ENCODE measurements around the gene CAMK2A. TPM values are rescaled to one million over a fixed set of nuclear protein-coding genes. Genes with fewer than 3 reads are reported as not detected.

CAMK2A gene
- polyA plus RNA-seq, 1 experiment, result 0.37 TPM

- TF ChIP-seq, protein P1, sequence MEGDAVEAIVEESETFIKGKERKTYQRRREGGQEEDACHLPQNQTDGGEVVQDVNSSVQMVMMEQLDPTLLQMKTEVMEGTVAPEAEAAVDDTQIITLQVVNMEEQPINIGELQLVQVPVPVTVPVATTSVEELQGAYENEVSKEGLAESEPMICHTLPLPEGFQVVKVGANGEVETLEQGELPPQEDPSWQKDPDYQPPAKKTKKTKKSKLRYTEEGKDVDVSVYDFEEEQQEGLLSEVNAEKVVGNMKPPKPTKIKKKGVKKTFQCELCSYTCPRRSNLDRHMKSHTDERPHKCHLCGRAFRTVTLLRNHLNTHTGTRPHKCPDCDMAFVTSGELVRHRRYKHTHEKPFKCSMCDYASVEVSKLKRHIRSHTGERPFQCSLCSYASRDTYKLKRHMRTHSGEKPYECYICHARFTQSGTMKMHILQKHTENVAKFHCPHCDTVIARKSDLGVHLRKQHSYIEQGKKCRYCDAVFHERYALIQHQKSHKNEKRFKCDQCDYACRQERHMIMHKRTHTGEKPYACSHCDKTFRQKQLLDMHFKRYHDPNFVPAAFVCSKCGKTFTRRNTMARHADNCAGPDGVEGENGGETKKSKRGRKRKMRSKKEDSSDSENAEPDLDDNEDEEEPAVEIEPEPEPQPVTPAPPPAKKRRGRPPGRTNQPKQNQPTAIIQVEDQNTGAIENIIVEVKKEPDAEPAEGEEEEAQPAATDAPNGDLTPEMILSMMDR (IDR thresholded peaks at IDR 0.05; ENCODE audit: low read depth, low read length), result no peak
- Histone ChIP-seq H3K27me3 (ENCODE audit: control insufficient read depth, insufficient read depth, low read length) (no peaks in the 10 kb centered on the region), H3K4me3 (ENCODE audit: low read depth, low read length) (no peak overlapping the region), H3K9me3 (ENCODE audit: control insufficient read depth, insufficient read depth, low read length) (no peaks in the 10 kb centered on the region; the same call in 1 of the 2 replicates), H3K27ac (ENCODE audit: low read depth, low read length) (no peak overlapping the region)
- ChIA-PET CTCF (interaction anchor here (1.3 kb wide), 1 partner anchor 11 kb away, joined by 4 read pairs; the partner anchor contains the start of gene ARSI), POLR2A (interaction anchor here (0.6 kb wide), 1 partner anchor 94 kb away, joined by 3 read pairs; no protein-coding TSS in a partner anchor)
- no peak for DNase-seq (ENCODE audit: low read depth, low spot score)
These were observed 2.1 kb upstream of the CAMK2A start for GRCh38 chr5:150291388-150292385.

DNA sequence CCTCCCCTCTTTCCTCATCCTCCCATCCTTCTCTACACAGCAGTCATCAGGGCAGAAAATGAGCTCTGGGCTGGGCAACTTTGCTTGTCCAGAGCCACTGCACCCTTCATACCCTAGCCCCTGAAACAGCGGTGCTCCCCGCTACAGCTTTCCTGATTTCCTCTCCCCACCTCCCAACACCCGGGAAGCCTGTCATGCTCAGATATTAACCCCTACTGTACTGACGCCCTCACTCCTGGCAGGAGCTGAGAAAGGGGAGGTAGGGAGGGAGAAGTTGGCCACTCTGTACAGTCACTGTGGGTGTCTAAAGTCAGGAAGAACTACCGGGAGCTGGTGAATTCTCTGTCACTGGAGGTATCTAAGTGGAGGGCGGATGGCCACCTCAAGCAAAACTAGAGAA lies 782 bp downstream of the CAMK2A start:
- Histone ChIP-seq H3K27me3 (ENCODE audit: control insufficient read depth, insufficient read depth, low read length) (no peaks in the 10 kb centered on the region), H3K27ac (ENCODE audit: low read depth, low read length) (no peak overlapping the region), H3K4me3 (ENCODE audit: low read depth, low read length) (no peak overlapping the region), H3K9me3 (ENCODE audit: control insufficient read depth, insufficient read depth, low read length) (no peaks in the 10 kb centered on the region)
- CTCF ChIA-PET, result no interaction called here
- POLR2A ChIA-PET, result no interaction called here
- DNase-seq (ENCODE audit: low read depth, low spot score), result no peak
- TF ChIP-seq, protein P1 (IDR thresholded peaks at IDR 0.05; ENCODE audit: low read depth, low read length), result no peak

- ChIA-PET POLR2A (no interaction called here), CTCF (no interaction called here)
These were observed 1.2 kb downstream of the CAMK2A start for GRCh38 chr5:150288361-150288760.

DNA sequence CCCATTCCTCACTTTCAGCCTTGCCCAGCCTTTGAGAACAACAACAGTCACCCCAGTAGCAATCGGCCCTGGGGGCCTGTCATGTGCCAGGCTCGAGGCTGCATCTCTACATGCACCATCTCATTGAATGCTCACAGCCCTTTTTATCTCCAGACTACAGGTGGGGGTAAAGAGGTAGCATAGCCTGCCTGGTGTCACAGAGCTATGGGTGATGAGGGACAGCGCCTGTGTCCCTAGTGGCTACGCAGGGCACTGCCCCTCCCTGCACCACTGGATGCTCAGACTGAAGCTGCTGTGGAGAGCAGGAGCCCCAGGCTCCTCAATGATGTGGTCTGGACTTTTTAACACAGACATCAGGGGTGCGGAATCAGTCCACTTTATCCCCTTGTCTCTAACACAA lies 2.8 kb downstream of the CAMK2A start:
- ChIA-PET POLR2A (no interaction called here), CTCF (interaction anchor here (0.9 kb wide), 1 partner anchor 64 kb away, joined by 3 read pairs; no protein-coding TSS in a partner anchor)
- H3K27ac ChIP-seq (ENCODE audit: low read depth, low read length), result no peak overlapping the region
- H3K27me3 ChIP-seq (ENCODE audit: control insufficient read depth, insufficient read depth, low read length), result no peaks in the 10 kb centered on the region
- H3K9me3 ChIP-seq (ENCODE audit: control insufficient read depth, insufficient read depth, low read length), result no peaks in the 10 kb centered on the region
- no peak for DNase-seq (ENCODE audit: low read depth, low spot score)
- H3K4me3 ChIP-seq (ENCODE audit: low read depth, low read length), result no peak overlapping the region
- TF ChIP-seq, protein P1 (IDR thresholded peaks at IDR 0.05; ENCODE audit: low read depth, low read length), result peak; percentile 28

More at GRCh38 chr5:150288361-150288760, 1.2 kb downstream of the CAMK2A start:
- H3K4me3 ChIP-seq (ENCODE audit: low read depth, low read length), result no peak overlapping the region
- no peak overlapping the region for H3K27ac ChIP-seq (ENCODE audit: low read depth, low read length)
- TF ChIP-seq, protein P1 (IDR thresholded peaks at IDR 0.05; ENCODE audit: low read depth, low read length), result no peak
- H3K27me3 ChIP-seq (ENCODE audit: control insufficient read depth, insufficient read depth, low read length), result no peaks in the 10 kb centered on the region
- no peak for DNase-seq (ENCODE audit: low read depth, low spot score)
- no peaks in the 10 kb centered on the region for H3K9me3 ChIP-seq (ENCODE audit: control insufficient read depth, insufficient read depth, low read length)

GRCh38 chr5:150285114-150285513 lies 4.5 kb downstream of the CAMK2A start:
- ChIA-PET CTCF (no interaction called here), POLR2A (no interaction called here)
- Histone ChIP-seq H3K9me3 (ENCODE audit: control insufficient read depth, insufficient read depth, low read length) (no peaks in the 10 kb centered on the region), H3K27me3 (ENCODE audit: control insufficient read depth, insufficient read depth, low read length) (no peaks in the 10 kb centered on the region), H3K27ac (ENCODE audit: low read depth, low read length) (no peak overlapping the region), H3K4me3 (ENCODE audit: low read depth, low read length) (no peak overlapping the region)
- no peak for DNase-seq (ENCODE audit: low read depth, low spot score)
- TF ChIP-seq, protein P1 (IDR thresholded peaks at IDR 0.05; ENCODE audit: low read depth, low read length), result no peak

Measured in AG04450 (cell line).